CD4-positive, alpha-beta T cell treated with Interleukin-2 at 100 ng/mL for 4 hours (primary cell): ENCODE data around the gene PRKN.
"Not testable (repeated sequence)": the region's sequence is repeated elsewhere in the genome, so short reads cannot be mapped to it uniquely, and the experiment has no call there.

Experiments used
- DNase-seq: peaks from one replicate; pipeline ENCODE4 v3.0.0-alpha.2; 2020; ENCODE audit warnings: low spot score

PRKN gene

DNA sequence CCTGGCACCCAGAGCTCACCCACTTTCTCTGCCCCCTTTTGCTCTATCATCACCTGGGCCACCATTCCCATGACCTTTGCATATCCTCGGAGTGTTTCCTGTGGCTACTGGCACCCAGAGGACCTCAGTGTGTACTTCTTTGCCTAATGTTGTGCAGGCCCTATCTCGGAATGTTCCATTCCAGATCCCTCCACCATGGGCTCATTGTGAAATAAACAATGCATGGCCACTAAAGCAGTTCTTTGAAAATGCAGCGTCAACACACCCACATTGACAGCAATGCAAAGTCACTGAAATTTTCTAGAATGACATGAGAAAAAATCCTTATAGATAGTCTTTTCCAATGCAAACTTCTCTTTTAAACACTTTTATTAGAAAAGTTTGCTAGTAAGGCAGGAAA lies 1380.8 kb downstream of the PRKN start:
- no peak for DNase-seq

DNA sequence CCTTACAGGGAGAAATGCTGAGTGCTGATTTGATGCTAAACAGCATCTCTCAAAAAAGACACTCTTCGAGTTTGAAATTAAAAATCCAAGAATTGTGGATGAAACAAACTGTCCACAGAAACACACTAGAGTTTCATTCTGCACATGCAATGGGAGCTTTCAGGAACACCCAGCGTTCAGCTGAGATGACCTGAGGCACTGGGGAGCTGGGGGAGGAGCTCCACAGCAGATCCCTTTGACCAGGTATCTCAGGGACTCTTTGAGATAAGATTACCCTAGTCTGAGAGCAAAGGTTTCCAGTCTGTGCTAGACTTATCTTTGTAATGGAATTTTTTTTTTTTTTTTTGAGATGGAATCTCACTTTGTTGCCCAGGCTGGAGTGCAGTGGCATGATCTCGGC lies 1382.9 kb downstream of the PRKN start:
- no peak for DNase-seq

DNA sequence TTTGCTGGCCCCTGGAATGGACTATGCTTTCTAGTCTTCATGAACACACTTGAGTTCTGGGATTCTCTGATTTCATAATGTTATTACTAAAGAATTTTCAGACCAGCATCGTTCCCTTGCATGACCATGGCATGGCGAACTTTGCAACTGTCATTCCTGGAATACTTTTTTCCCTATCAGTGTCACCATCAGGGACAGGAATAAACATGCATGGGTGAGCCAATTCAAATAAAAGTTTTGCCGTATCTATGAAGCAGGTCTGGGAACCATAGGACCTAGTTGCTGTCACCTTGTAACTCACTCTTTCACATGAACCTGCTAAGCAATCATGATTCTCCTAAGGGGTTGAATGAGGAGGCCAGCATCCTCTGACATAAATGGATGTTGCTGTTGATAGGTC lies 1385.5 kb downstream of the PRKN start:
- DNase-seq = no peak

DNA sequence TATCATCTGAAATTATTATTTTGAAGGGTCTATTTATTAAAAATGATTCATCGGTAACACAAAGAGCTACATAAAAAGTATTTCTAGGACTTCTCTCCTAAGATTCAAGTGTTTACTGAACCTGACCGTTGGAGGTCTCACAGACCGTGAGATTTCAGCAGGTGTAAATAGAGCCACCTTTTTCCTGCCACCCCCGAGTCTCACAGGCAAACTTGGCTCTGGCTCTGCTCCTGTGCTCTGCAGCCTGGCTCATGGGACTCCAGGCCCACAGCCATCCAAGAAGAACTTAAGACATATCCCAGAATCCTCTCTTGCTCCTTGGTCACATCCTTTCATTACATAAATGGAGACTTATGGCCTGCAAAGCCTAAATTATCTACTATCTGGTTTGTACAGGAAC lies 1385.9 kb downstream of the PRKN start:
- DNase-seq = no peak

DNA sequence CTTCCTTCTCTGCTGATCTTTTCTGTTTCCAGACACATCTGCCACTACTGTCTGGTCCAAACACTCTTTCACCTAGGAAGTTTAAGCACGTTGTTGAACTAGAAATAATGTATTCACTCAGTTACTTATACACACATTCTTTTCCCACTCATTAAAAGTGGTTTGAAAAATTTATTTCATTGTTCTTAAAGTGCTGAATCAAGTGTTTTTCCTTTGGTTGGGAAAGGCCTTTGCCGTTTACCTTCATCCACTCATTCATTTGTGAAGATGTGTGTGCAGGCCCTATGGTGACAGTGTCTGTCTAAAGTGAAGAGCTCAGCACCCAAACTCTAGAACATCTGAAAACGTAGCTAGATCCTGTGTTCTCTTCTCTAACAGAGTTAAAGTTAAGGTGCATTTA lies 1389.6 kb downstream of the PRKN start:
- DNase-seq = no peak

DNA sequence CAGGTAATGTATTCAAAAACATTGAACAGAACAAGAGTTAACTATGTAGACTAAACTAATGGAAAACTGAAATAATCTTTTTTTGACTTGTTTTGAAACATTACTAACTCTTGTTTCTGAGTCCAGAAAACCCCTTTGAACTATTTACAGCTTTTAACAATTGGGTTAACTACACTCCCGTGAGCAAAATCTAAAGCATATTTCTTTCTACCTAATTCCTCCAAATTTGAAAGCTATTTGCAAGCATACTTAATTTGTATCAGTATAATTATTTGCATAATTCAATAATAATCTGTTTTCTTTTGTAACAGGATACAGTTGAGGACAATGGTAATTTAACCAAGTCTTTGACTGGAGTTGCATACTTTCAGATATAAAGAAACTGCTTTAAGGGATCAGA lies 1391.1 kb downstream of the PRKN start:
- DNase-seq = no peak

DNA sequence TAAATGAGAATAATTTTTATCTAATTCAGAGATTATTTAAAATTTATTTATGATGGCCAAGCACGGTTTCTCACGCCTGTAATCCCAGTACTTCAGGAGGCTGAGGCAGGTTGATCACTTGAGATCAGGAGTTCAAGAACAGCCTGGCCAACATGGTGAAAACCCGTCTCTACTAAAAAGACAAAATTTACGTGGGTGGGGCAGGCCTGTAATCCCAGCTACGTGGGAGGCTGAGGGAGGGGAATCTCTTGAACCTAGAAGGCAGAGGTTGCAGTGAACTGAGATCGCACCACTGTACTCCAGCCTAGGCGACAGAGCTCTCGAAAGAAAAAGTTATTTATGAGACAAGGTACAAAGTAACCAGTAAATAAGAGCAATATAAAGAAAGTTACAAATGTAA lies 1394.2 kb downstream of the PRKN start:
- no peak for DNase-seq

DNA sequence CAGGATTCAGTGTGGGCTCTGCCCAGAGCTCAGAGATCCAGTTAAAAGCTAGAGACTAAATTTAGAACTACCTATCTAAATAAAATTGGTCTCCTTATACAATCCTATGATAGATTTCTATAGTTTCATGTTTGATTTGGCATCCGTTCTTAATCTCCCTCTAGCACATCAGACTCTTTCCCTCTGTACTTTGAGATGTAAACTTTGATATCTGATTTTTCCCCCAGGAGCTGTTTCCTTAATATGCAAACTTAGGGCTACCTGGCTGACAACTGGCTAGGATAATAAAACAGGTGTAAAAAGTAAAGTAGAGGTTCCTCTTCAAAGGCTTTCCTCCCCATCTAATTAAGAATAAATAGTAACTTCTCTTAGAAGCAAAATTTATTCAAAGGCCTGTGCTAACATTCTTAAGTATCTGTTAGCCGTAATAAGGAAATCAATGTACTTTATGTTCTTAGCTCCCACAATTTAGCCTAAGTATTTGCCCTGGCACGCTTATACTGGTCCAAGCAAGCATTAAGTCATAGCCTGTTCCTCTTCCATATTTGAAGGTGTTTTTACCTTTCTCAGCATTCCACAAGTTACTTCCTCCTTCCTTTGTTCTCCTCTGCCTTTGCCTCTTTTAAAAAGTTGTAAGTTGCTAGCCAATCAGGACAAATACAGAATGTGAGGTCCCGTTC lies 1396.0 kb downstream of the PRKN start:
- DNase-seq = not testable (repeated sequence)

DNA sequence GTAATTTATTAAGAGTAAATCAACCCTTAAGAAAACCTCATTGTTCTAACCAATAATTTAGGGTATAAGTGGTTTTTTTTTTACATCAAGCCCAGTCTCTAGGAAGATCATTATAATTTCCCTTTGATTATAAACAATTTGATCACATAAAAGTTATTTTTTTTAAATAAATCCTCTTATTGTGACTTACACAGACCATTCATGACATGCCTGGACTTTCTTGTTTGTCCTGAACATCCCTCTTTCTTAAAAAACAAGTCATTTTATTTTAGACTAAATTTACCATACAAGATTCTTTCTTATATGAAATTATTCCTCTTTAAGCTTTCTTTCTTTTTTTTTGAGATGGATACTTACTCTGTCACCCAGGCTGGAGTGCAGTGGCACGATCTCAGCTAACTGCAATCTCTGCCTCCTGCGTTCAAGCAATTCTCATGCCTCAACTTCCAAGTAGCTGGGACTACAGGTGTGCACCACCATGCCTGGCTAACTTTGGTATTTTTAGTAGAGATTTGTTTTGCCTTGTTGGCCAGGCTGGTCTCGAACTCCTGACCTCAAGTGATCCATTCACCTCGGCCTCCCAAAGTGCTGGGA lies 1400.1 kb downstream of the PRKN start:
- DNase-seq = no peak

DNA sequence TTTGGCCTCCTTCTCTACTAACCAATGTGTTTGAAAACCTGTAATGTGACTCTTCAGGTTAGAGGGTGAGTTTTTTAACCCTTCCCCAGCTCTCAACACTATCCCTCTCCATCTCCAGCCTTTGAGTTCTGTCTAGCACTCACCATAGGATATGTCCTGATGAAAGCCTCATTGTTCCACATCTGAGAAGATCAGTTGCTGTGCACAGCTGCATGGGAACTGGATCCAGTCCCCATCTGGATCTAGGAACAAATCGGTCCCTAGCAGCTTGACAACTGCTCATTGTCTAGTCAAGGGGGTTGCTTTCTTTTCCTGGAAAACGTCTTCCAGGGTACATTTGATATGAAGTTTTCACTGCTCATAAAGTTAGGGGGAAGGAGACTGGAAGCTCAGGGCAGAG lies 1408.3 kb downstream of the PRKN start:
- no peak for DNase-seq

DNA sequence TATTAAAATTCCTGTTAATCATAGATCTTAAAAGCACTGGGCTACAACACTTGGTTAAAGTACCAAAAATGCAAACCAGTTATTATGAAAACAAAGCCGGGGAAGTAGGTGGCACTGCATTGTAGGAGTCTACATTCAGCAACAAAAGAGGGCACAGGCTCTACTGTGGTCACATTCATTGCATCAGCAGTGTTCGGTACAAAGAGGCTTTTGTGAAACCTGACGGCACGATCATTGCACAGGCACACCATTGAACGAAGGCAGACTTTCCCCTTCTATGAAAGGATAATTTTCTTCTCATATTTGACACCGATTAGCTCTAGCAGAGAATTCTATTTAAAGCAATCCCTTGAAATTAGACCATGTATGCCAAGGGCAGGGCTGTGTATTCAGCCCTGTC lies 1409.1 kb downstream of the PRKN start:
- no peak for DNase-seq

DNA sequence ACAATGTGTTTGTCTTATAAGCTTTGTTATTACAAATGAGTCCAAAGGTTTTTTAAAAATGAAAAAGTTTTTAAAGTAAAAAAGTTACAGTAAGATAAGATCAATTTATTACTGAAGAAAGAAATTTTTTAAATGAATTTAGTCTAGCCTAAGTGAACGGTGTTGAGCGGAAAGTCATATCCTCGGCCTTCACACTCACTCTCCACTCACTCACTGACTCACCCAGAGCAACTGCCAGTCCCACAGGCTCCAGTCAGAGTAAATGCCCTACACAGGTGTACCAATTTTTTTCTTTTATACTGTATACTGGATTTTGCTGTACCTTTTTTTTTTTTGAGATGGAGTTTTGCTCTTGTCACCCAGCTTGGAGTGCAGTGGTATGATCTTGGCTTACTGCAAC lies 1411.0 kb downstream of the PRKN start:
- DNase-seq = no peak

DNA sequence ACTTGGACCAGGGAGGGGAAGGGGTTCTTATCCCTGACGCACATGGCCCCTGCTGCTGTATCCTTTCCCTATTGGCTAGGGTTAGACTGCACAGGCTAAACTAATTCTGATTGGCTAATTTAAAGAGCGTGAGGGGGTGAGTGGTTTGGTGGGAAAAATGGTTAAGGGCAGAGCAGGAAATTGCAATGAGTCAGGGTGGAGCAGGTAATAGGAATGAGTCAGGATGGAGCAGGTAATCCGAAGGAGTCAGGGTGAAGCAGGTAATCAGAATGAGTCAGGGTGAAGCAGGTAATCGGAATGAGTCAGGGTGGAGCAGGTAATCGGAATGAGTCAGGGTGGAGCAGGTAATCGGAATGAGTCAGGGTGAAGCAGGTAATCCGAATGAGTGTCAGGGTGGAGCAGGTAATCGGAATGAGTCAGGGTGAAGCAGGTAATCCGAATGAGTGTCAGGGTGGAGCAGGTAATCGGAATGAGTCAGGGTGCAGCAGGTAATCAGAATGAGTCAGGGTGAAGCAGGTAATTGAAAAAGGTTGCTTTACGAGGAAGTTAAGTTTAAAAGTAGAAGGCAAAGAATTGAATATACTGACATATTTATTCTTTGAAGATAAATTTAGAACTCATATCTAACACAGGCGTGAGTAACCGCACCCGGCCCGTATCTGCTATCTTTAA lies 1412.2 kb downstream of the PRKN start:
- DNase-seq = not testable (repeated sequence)

DNA sequence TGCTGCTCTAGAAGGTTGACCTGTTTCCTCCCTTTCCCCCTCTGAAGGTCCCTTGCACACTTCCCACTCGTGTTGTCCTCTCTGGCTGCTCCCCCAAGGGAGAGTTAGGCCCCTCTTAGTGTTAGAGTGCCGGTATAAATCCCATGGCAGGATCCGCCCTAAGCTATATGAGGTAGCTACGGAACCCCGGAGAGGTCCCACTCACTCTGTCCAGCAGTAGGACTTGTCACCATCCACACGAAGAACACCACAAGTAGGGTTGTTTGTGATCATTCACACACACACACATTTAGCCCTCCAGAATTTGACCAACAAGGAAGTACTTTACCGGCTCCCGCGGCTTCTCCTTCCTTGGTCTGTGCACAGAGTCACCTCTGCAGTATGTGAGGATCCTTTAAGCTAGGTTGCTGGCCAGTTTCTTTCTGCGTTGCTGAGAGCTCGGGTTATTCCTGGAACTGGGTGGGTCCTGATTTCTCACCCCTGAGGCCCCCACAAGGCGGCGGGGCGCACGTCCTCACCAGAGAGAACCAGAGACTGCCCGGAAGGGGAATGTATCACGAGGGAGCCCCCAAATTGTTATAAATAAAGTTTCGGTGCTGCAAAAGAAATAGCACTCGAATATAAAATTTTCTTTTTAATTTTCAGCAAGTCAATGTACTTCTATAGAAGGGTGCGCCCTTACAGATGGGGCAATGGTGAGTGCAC lies 1412.9 kb downstream of the PRKN start:
- not testable (repeated sequence) for DNase-seq

DNA sequence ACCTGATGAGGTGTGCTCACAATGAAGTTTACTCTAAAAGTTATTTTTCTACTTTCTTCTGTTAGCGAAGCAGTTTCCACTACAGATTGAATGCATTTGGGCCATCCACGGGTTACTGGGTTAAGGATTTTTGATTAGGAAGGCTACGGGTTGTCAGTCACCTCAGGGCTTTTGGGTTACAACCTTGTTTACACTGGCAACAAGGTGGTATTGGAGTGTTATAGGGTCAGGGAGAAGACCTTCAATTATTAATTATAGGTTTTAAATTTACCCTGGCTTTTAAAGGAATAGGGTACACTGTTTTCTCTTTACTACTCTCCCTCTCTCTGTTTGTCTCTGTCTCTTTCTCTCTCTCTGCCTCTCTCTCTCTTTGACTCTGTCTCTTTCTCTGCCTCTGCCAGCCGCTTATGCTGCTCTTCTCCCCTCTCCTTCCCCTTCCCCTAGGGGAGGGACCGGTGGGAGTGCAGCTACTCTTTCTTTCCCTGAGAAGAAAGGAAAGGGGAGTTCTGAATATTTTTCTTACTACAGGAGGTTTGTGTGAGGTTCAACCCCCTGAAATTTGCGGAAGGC lies 1413.5 kb downstream of the PRKN start:
- DNase-seq = no peak

DNA sequence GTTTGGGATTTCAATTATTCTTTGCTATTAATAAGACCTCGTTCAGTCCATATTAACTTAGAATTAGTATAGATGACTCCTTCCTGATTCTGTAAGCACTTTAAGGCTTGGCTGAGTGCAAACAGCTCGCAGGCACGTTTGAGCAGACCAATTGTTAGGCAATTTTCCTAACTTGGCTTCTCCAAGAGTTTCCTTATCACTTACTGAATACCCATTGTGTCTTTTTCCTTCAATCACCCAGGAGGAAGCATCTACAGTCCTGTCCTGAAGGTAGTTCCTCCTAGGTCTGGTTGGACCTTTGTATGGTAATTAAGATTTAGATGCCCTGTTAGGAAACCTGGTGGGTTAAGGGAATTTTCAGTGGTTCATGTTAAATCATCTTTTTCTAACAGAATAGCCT lies 1414.1 kb downstream of the PRKN start:
- not testable (repeated sequence) for DNase-seq

DNA sequence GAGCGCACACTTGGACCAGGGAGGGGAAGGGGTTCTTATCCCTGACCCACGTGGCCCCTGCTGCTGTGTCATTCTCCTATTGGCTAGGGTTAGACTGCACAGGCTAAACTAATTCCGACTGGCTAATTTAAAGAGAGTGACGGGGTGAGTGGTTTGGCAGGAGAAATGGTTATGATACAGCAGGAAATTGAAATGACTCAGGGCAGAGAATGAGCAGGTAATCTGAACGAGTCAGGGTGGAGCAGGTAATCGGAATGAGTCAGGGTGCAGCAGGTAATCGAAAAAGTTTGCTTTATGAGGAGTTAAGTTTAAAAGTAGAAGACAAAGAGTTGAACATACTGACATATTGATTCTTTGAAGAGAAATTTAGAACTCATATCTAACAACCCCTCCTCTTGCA lies 1417.8 kb downstream of the PRKN start:
- not testable (repeated sequence) for DNase-seq

DNA sequence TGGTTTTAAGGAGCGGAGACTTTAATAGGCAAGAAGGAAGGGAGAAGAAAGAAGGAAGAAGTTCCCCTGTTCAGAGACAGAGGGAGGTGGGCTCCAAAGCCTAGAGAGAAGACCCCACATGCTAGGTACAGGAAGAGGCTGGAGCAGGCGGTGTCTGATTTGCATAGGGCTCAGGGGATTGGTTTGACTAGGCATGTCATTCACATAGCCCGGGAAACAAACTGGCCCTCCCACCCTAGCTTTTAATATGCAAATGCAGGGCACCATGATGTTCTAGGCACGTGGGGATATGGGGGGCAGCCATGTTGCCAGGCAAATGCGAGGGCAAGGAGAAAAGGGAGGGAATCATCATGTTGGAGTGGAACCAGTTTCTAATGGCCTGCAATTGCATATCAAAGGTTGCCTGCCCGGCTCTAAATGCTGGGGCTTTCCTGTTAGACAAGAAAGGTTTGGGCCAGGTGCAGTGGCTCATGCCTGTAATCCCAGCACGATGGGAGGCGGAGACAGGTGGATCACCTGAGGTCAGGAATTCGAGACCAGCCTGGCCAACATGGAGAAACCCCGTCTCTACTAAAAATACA lies 1419.4 kb downstream of the PRKN start:
- DNase-seq = no peak

DNA sequence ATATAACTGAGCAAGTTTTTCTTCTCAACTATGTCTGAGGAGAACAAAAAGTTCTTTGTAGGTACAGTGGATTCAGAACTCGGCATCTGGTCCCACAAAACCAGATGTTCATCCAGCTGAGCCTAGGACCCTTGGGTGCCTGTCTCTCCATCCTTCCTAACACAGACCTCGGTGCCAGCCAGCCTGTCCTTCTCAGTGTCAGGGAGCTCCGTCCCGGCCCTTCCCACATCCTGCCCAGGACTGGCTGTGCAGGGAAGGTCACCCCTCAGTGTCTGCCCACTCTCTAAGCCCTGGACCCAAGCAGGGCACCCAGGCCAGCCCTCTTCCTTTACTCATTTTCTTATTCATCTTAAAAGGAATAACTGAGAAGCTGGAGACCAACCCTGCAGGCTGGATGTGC lies 1421.7 kb downstream of the PRKN start:
- DNase-seq = no peak

DNA sequence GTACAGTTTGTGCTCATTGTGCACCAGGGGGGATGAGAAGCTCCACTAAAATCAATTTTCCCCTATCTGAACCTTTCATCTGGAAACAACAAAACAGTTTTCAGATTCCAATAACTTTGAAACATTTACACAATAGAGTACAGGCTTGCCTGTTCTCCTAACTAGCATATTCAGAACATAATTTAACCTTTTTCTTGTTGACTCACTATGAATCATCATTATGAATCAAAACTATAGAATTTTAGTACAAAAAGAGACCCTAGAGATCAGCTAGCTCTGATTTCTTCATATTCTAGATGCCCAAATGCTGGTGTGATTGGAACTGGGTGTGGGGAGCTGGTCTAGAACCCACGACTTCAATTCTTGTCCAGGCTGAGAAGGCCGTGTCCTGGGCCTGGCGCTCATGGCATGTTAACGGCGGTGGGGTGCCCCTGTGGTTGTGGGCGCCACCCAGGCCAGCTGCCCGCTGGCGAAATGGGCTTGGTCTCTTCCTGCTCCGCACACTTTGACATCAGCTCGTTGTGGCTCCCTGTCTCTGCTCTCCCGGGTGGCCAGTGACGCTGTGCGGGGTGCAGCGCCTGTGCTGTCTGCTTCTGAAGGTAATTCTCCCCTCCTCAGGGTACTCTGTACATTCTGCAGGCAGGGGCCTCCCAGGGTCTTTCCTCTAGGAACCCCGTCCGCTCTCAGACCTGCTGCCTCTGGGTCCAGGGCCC lies 1423.8 kb downstream of the PRKN start:
- DNase-seq = no peak

DNA sequence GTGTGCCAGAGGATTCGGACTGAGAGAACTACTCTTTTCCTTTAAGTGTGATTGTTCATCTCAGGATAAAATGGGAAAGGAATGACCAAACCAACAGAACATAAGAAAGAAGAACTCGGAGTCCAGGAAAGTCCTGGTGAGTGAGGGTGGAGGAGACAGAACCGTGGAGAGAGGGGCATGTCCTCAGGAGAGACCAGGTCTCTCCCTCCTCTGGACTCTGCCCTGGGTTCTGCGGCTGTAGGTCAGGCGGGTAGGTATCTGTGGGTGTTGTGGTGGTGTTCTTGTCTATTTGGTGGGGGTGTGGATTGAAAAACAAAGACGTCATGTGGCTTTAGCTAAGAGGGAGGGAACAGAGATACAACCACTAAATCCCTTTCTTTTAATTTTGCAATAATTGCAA lies 1424.6 kb downstream of the PRKN start:
- DNase-seq = no peak

DNA sequence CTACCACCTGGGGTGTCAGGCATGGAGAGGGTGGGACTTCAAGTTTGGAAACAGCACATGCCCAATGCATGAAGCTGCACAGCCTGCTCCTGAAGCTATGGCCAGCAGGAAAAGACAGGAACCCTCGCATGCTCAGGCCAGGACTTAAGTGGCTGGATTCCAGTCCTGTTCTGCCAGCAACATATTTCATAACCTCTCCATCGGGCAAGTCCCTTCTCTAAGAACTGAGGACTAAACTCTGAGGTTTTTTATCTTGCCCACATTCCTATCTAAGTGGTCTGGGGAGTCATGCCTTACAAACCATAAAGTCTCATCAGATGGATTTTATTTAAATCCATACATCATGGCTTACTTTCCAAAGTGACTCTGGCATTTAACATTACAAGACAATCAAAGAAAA lies 1426.2 kb downstream of the PRKN start:
- no peak for DNase-seq
